Measurements from ENCODE around the gene NUP133.
"Not testable (repeated sequence)": the region's sequence is repeated elsewhere in the genome, so short reads cannot be mapped to it uniquely, and the experiment has no call there.

NUP133 gene

GRCh38 chr1:229448354-229448753 lies 59.8 kb downstream of the NUP133 start:
- no peak for DNase-seq

GRCh38 chr1:229447809-229448252 lies 60.3 kb downstream of the NUP133 start:
- DNase-seq: no peak

GRCh38 chr1:229445828-229446227 lies 62.3 kb downstream of the NUP133 start:
- DNase-seq: no peak

- DNase-seq: no peak
These were observed 67.1 kb downstream of the NUP133 start for GRCh38 chr1:229440851-229441537.

GRCh38 chr1:229438021-229438420 lies 70.1 kb downstream of the NUP133 start:
- no peak for DNase-seq

- DNase-seq: no peak
These were observed 70.7 kb downstream of the NUP133 start for GRCh38 chr1:229437443-229437842.

GRCh38 chr1:229436201-229436600 lies 71.9 kb downstream of the NUP133 start:
- DNase-seq: no peak

GRCh38 chr1:229434641-229435051 lies 73.5 kb downstream of the NUP133 start:
- DNase-seq: no peak

GRCh38 chr1:229434005-229434640 lies 74.0 kb downstream of the NUP133 start, which contains the start of gene ACTA1:
ACTA1 (minus strand) TSS chr1:229434094; CDS start chr1:229433115, 979 bp downstream.
- DNase-seq: no peak

GRCh38 chr1:229433364-229434004 lies 74.7 kb downstream of the NUP133 start:
- DNase-seq: no peak

GRCh38 chr1:229432905-229433304 lies 75.2 kb downstream of the NUP133 start:
- DNase-seq: no peak

- no peak for DNase-seq
These were observed 76.1 kb downstream of the NUP133 start for GRCh38 chr1:229432116-229432461.

- DNase-seq: no peak
These were observed 76.6 kb downstream of the NUP133 start for GRCh38 chr1:229431284-229432115.

- DNase-seq: no peak
These were observed 77.3 kb downstream of the NUP133 start for GRCh38 chr1:229430761-229431283.

GRCh38 chr1:229428256-229428655 lies 79.9 kb downstream of the NUP133 start:
- no peak for DNase-seq

GRCh38 chr1:229427572-229427971 lies 80.6 kb downstream of the NUP133 start:
- no peak for DNase-seq

GRCh38 chr1:229425564-229426159 lies 82.5 kb downstream of the NUP133 start:
- DNase-seq: no peak

- peak in 1 of 2 experiments; percentile 14 for DNase-seq
These were observed 87.4 kb downstream of the NUP133 start for GRCh38 chr1:229420765-229421164.

- no peak for DNase-seq
These were observed 87.9 kb downstream of the NUP133 start for GRCh38 chr1:229420224-229420623.

GRCh38 chr1:229418586-229418985 lies 89.6 kb downstream of the NUP133 start:
- not testable (repeated sequence) for DNase-seq

- not testable (repeated sequence) for DNase-seq
These were observed 95.3 kb downstream of the NUP133 start for GRCh38 chr1:229412810-229413209.

GRCh38 chr1:229412056-229412455 lies 96.1 kb downstream of the NUP133 start:
- no peak for DNase-seq
